Esophagus muscularis mucosa (tissue), 4 donors: ENCODE results near the gene DHX34. TPM values are rescaled to one million over a fixed set of nuclear protein-coding genes. Genes with fewer than 3 reads are reported as not detected.

Experiments
- DNase-seq: peaks from one replicate; pipeline ENCODE4 v3.0.0-alpha.2; 2017; ENCODE audit errors: extremely low spot score
- H3K27ac ChIP-seq, 4 donors: fragments of 200-600 bp; sonication (generic); replicated peaks in 1 of 4; 1 replicate in 3 of 4; 2 replicates in 1 of 4; pipeline ENCODE4 v1.5.1; 2016 to 2019; ENCODE audit warnings: mild to moderate bottlenecking in 1 of 4
- H3K27me3 ChIP-seq, 4 donors: fragments of 200-600 bp; sonication (generic); one replicate each; pipeline versions ENCODE4 v1.5.1 to v1.6.0; 2016 to 2019
- H3K36me3 ChIP-seq, 4 donors: fragments of 200-600 bp; sonication (generic); one replicate each; pipeline ENCODE4 v1.5.1; 2016 to 2019
- H3K4me1 ChIP-seq, 4 donors: fragments of 200-600 bp; sonication (generic); one replicate each; pipeline ENCODE4 v1.5.1; 2016 to 2019
- H3K4me3 ChIP-seq, 4 donors: fragments of 200-600 bp; sonication (generic); 1 replicate in 2 of 4; 2 replicates in 2 of 4; pipeline ENCODE4 v1.5.1; 2016 to 2019; ENCODE audit warnings: mild to moderate bottlenecking in 4 of 4, moderate library complexity in 1 of 4
- H3K9me3 ChIP-seq, 4 donors: fragments of 200-600 bp; sonication (generic); 1 replicate in 3 of 4; 2 replicates in 1 of 4; pipeline ENCODE4 v1.5.1; 2016 to 2019
- EP300 ChIP-seq: sonication (generic); formaldehyde crosslinking; IDR thresholded peaks from one replicate; pipeline ENCODE4 v1.6.1; 2017; ENCODE audit warnings: antibody characterized with exemption
- POLR2A ChIP-seq: fragments of 450-650 bp; IDR thresholded peaks from one replicate; pipeline ENCODE4 v1.6.1; 2017; ENCODE audit warnings: antibody characterized with exemption, moderate library complexity, mild to moderate bottlenecking, low read depth
- POLR2AphosphoS5 ChIP-seq, 2 donors: sonication (generic); formaldehyde crosslinking; IDR thresholded peaks; one replicate each; pipeline ENCODE4 v1.6.1; 2017; ENCODE audit warnings: antibody characterized with exemption in 2 of 2
- WGBS: methylation state at CpG from one replicate; pipeline ENCODE4 v1.1.5; 2018; 5-methylcytosine and 5-hydroxymethylcytosine counted together
- intact Hi-C: fragments of 100-400 bp; cut with DNase I; formaldehyde crosslinking; loops from one replicate; pipeline ENCODE4 v1.15.1; 2023
- total RNA-seq, 4 donors: library from RNA; depleted of rRNA; stranded (reverse); fragments of >200 nt; gene quantifications; one replicate each; pipeline versions ENCODE4 v1.1.0 to v1.2.1, GENCODE V29; 2016
- TF ChIP-seq, protein P1 (sequence below), 3 experiments: fragments of 200-600 bp in 2 of 3; fragments of 450-650 bp in 1 of 3; sonication (generic) in 2 of 3; IDR thresholded peaks; one replicate each; pipeline ENCODE4 v1.5.1; 2017 to 2019; ENCODE audit warnings: antibody characterized with exemption in 3 of 3, mild to moderate bottlenecking in 2 of 3, moderate library complexity in 1 of 3

Gene DHX34
- total RNA-seq, 4 donors from 2014 or later, result 9.1 to 15.6 (median 12.2) TPM

DNA sequence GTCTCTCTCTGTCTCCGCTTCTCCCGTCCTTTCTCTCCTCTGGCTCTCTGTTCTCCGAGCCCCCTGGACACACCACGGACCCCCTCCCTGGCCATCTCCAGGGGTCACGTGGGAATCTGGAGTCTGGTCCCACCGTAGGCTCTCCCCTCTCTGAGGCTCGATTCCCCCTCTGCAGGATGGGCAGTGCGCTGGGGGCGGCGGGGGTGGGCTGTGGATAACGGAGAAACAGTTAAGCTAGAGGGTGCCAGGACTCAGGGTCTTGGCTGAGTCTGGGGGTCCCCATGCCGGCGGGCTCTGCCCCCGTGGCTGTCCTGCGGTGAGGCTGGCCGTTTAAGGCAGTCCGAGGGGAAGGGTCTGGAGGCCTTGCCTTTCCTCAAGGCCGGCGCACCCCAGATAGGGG, 70.7 kb downstream of the DHX34 start:
- TF ChIP-seq, protein P1, sequence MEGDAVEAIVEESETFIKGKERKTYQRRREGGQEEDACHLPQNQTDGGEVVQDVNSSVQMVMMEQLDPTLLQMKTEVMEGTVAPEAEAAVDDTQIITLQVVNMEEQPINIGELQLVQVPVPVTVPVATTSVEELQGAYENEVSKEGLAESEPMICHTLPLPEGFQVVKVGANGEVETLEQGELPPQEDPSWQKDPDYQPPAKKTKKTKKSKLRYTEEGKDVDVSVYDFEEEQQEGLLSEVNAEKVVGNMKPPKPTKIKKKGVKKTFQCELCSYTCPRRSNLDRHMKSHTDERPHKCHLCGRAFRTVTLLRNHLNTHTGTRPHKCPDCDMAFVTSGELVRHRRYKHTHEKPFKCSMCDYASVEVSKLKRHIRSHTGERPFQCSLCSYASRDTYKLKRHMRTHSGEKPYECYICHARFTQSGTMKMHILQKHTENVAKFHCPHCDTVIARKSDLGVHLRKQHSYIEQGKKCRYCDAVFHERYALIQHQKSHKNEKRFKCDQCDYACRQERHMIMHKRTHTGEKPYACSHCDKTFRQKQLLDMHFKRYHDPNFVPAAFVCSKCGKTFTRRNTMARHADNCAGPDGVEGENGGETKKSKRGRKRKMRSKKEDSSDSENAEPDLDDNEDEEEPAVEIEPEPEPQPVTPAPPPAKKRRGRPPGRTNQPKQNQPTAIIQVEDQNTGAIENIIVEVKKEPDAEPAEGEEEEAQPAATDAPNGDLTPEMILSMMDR (IDR thresholded peaks at IDR 0.05), result no peak
- no peak for TF ChIP-seq EP300
- no peak for TF ChIP-seq POLR2A
- no peak for TF ChIP-seq POLR2AphosphoS5 (IDR thresholded peaks at IDR 0.05)
- peaks cover 0 to 52% (median 29%) of the 10 kb centered on the region in 4 donors for H3K4me1 ChIP-seq
- no peak overlapping the region for H3K27ac ChIP-seq
- no peaks in the 10 kb centered on the region for H3K36me3 ChIP-seq
- 23% methylated on average over 18 of the region's 19 CpGs for WGBS
- intact Hi-C loops, result no loop called here
- no peaks in the 10 kb centered on the region for H3K9me3 ChIP-seq
- no peak overlapping the region for H3K4me3 ChIP-seq
- peaks cover 0 to 91% (median 34%) of the 10 kb centered on the region in 4 donors for H3K27me3 ChIP-seq
- no peak for DNase-seq

DNA sequence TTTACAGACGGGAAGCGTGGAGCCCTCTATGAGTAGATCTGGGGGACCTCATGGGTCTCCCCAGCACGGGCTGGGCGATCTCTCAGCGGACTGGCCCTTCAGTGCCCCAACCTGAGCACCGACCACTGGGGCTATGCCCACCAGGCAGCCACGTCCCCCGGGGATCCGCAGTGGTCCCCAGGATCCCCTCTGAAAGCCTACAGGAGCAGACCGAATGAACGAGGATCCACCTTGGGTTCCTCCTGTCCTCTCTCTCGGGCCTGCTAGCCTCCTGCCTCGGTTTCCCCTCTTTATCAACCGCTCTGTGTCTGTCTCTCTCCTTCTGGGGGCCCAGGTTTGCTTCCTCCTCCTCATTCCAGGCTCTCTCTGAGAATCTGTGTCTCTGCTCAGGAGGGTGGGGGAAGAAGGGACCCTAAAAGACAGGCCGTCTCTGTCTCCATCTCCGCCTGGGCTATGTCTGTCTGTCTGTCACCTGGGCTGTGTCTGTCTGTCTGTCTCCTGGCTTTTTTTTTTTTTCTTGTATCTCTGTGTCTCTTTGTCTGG, 72.2 kb downstream of the DHX34 start:
- Histone ChIP-seq H3K4me3 (no peak overlapping the region), H3K27me3 (peaks cover 0 to 95% (median 34%) of the 10 kb centered on the region in 4 donors), H3K27ac (no peak overlapping the region), H3K9me3 (no peaks in the 10 kb centered on the region), H3K4me1 (peaks cover 0 to 52% (median 29%) of the 10 kb centered on the region in 4 donors), H3K36me3 (no peaks in the 10 kb centered on the region)
- no peak for DNase-seq
- TF ChIP-seq POLR2AphosphoS5 (IDR thresholded peaks at IDR 0.05) (no peak), POLR2A (no peak), EP300 (no peak)
- TF ChIP-seq, protein P1 (IDR thresholded peaks at IDR 0.05), result no peak
- intact Hi-C loops, result no loop called here
- WGBS, result 32% methylated on average over 7 of the region's 16 CpGs

- no peak overlapping the region for H3K4me3 ChIP-seq
- H3K27ac ChIP-seq, result no peak overlapping the region
- H3K4me1 ChIP-seq, result peaks cover 0 to 51% (median 29%) of the 10 kb centered on the region in 4 donors
- H3K9me3 ChIP-seq, result no peaks in the 10 kb centered on the region
- no peaks in the 10 kb centered on the region for H3K36me3 ChIP-seq
- DNase-seq, result no peak
- intact Hi-C loops, result no loop called here
- 5% methylated on average over 28 of the region's 31 CpGs for WGBS
- TF ChIP-seq POLR2A (no peak), EP300 (no peak), POLR2AphosphoS5 (IDR thresholded peaks at IDR 0.05) (no peak)
- TF ChIP-seq, protein P1 (IDR thresholded peaks at IDR 0.05), result no peak
- peaks cover 0 to 91% (median 34%) of the 10 kb centered on the region in 4 donors for H3K27me3 ChIP-seq
Measured at GRCh38 chr19:47421844-47422395, 72.8 kb downstream of the DHX34 start.

DNA sequence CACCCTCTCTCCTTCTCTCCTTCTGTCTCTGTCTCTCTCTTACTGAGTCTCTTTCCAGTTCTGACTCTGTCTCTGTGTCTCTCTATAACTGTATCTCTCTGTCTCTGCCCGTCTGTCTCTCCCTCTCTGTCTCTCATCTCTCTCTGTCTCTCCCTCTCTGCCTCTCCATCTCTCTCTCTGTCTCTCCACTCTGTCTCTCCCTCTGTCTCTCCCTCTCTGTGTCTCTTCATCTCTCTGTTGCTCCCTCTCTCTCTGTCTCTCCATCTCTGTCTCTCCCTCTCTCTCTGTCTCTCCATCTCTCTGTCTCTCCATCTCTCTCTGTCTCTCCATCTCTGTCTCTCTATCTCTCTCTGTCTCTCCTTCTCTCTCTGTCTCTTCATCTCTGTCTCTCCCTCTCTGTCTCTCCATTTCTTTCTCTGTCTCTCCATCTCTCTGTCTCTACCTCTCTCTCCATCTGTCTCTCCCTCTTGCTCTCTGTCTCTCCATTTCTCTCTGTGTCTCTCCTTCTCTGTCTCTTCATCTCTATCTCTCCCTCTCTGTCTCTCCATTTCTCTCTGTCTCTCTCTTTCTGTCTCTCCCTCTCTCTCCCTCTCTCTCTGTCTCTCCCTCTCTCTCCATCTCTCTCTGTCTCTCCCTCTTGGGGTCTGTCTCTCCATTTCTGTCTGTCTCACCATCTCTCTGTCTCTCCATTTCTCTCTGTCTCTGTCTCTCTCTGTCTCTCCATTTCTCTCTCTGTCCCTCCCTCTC, 73.5 kb downstream of the DHX34 start:
- H3K9me3 ChIP-seq, result no peaks in the 10 kb centered on the region
- WGBS, result 14% methylated on average over 1 of the region's 1 CpG

GRCh38 chr19:47423203-47423882, 74.2 kb downstream of the DHX34 start:
- Histone ChIP-seq H3K36me3 (no peaks in the 10 kb centered on the region), H3K27me3 (peaks cover 0 to 77% (median 34%) of the 10 kb centered on the region in 4 donors), H3K4me1 (peaks cover 9 to 51% (median 28%) of the 10 kb centered on the region in 4 donors), H3K4me3 (no peak overlapping the region), H3K9me3 (no peaks in the 10 kb centered on the region), H3K27ac (no peak overlapping the region)
- no peak for DNase-seq
- intact Hi-C loops, result no loop called here
- TF ChIP-seq POLR2AphosphoS5 (IDR thresholded peaks at IDR 0.05) (no peak), POLR2A (no peak), EP300 (no peak)
- TF ChIP-seq, protein P1 (IDR thresholded peaks at IDR 0.05), result no peak
- 30% methylated on average over 19 of the region's 19 CpGs for WGBS

More for the DNA sequence above, 73.5 kb downstream of the DHX34 start:
- TF ChIP-seq POLR2AphosphoS5 (IDR thresholded peaks at IDR 0.05), result no peak
- DNase-seq, result no peak
- H3K36me3 ChIP-seq, result no peaks in the 10 kb centered on the region
- H3K27me3 ChIP-seq, result peaks cover 0 to 84% (median 34%) of the 10 kb centered on the region in 4 donors
- no peak overlapping the region for H3K27ac ChIP-seq
- H3K4me1 ChIP-seq, result peaks cover 1 to 51% (median 28%) of the 10 kb centered on the region in 4 donors
- intact Hi-C loops, result no loop called here
- H3K4me3 ChIP-seq, result no peak overlapping the region
